Measurements from ENCODE around the gene CPA5.

DNA sequence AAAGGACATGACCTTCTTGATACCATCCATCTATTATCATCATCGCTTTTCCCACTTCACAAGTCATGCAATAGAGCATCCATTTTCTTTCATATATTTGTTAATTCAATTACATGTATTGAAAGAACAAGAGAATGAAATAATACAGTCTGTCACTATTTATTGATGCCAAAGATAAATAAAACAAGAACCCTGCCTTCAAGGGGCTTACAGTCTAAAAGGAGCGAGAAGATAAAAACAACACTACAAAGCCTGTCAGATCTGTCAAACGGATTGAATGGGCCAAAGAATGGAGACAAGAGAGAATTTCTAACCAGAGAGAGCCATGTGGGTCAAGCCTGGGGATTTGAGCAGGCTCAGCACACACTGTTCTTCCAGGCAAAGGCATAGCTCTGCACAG lies 15.9 kb downstream of the CPA5 start:
- TF ChIP-seq, protein P1, sequence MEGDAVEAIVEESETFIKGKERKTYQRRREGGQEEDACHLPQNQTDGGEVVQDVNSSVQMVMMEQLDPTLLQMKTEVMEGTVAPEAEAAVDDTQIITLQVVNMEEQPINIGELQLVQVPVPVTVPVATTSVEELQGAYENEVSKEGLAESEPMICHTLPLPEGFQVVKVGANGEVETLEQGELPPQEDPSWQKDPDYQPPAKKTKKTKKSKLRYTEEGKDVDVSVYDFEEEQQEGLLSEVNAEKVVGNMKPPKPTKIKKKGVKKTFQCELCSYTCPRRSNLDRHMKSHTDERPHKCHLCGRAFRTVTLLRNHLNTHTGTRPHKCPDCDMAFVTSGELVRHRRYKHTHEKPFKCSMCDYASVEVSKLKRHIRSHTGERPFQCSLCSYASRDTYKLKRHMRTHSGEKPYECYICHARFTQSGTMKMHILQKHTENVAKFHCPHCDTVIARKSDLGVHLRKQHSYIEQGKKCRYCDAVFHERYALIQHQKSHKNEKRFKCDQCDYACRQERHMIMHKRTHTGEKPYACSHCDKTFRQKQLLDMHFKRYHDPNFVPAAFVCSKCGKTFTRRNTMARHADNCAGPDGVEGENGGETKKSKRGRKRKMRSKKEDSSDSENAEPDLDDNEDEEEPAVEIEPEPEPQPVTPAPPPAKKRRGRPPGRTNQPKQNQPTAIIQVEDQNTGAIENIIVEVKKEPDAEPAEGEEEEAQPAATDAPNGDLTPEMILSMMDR (IDR thresholded peaks at IDR 0.05; ENCODE audit: control extremely low read depth in 1 of 3, insufficient read depth in 1 of 3, low read depth in 1 of 3, low read length in 3 of 3): no peak
- TF ChIP-seq POLR2AphosphoS5 (IDR thresholded peaks at IDR 0.05; ENCODE audit: low read depth, low read length) (no peak), POLR2A (IDR thresholded peaks at IDR 0.05; ENCODE audit: control extremely low read depth in 1 of 2, low read depth in 2 of 2, low read length in 2 of 2) (no peak), CHD2 (IDR thresholded peaks at IDR 0.05; ENCODE audit: low read length) (no peak), EGR1 (IDR thresholded peaks at IDR 0.05; ENCODE audit: borderline replicate concordance, low read depth, low read length) (no peak)

Measured in H1 (cell line).